H9 (cell line): ENCODE data around the gene CELF4. TPM values are rescaled to one million over a fixed set of nuclear protein-coding genes. Genes with fewer than 3 reads are reported as not detected.

Source experiments
- DNase-seq: peaks from one replicate; pipeline ENCODE4 v3.0.0-alpha.2; 2017
- H2AFZ ChIP-seq: one replicate; pipeline ENCODE4 v1.6.1; 2013; ENCODE audit warnings: mild to moderate bottlenecking, low read length, control low read depth, moderate library complexity
- H2AK5ac ChIP-seq: 2 replicates; pipeline ENCODE4 v1.6.1; 2013; ENCODE audit warnings: low read length, control low read depth, mixed read lengths; ENCODE audit not compliant: insufficient read length
- H2BK120ac ChIP-seq: one replicate; pipeline ENCODE4 v1.6.1; 2013; ENCODE audit warnings: low read depth, mild to moderate bottlenecking, low read length, control low read depth, inconsistent platforms; ENCODE audit not compliant: poor library complexity, severe bottlenecking
- H2BK12ac ChIP-seq: 2 replicates; pipeline ENCODE4 v1.6.1; 2013; ENCODE audit warnings: low read length, control low read depth, mixed read lengths, low read depth; ENCODE audit not compliant: insufficient read length
- H2BK15ac ChIP-seq: 2 replicates; pipeline ENCODE4 v1.6.1; 2013; ENCODE audit warnings: low read depth, low read length, control low read depth
- H2BK20ac ChIP-seq: one replicate; pipeline ENCODE4 v1.6.1; 2013; ENCODE audit warnings: low read depth, mild to moderate bottlenecking, low read length, control low read depth, inconsistent platforms; ENCODE audit not compliant: poor library complexity, severe bottlenecking
- H2BK5ac ChIP-seq: 2 replicates; pipeline ENCODE4 v1.6.1; 2013; ENCODE audit warnings: low read length, control low read depth, mixed read lengths; ENCODE audit not compliant: insufficient read length
- H3K14ac ChIP-seq: 2 replicates; pipeline ENCODE4 v1.6.1; 2013; ENCODE audit warnings: low read length, control low read depth; ENCODE audit not compliant: insufficient read depth
- H3K18ac ChIP-seq: 2 replicates; pipeline ENCODE4 v1.6.1; 2013; ENCODE audit warnings: low read depth, mild to moderate bottlenecking, mixed read lengths, low read length, control low read depth; ENCODE audit not compliant: insufficient read length
- H3K23ac ChIP-seq: 2 replicates; pipeline ENCODE4 v1.6.1; 2013; ENCODE audit warnings: low read length, control low read depth, mixed read lengths, low read depth; ENCODE audit not compliant: insufficient read length
- H3K23me2 ChIP-seq: 2 replicates; pipeline ENCODE4 v1.6.1; 2013; ENCODE audit warnings: low read depth, mild to moderate bottlenecking, mixed read lengths, low read length, control low read depth; ENCODE audit not compliant: insufficient read length, poor library complexity, severe bottlenecking
- H3K27ac ChIP-seq: 2 replicates; pipeline ENCODE4 v1.5.1; 2013; ENCODE audit warnings: low read length, control low read depth, mixed read lengths, low read depth; ENCODE audit not compliant: insufficient read length
- H3K27me3 ChIP-seq: 2 replicates; pipeline ENCODE4 v1.6.1; 2013; ENCODE audit warnings: low read length, control low read depth, inconsistent platforms; ENCODE audit not compliant: insufficient read depth
- H3K4ac ChIP-seq: 2 replicates; pipeline ENCODE4 v1.6.1; 2013; ENCODE audit warnings: low read depth, mild to moderate bottlenecking, control low read depth, inconsistent platforms, low read length, moderate library complexity
- H3K4me1 ChIP-seq: 2 replicates; pipeline ENCODE4 v1.6.1; 2013; ENCODE audit warnings: low read length, control low read depth, inconsistent platforms; ENCODE audit not compliant: insufficient read depth
- H3K4me2 ChIP-seq: 2 replicates; pipeline ENCODE4 v1.6.1; 2013; ENCODE audit warnings: low read length, control low read depth, mixed read lengths; ENCODE audit not compliant: insufficient read length, insufficient read depth
- H3K56ac ChIP-seq: 2 replicates; pipeline ENCODE4 v1.6.1; 2013; ENCODE audit warnings: low read depth, mild to moderate bottlenecking, mixed read lengths, low read length, control low read depth; ENCODE audit not compliant: insufficient read length
- H3K79me1 ChIP-seq: 2 replicates; pipeline ENCODE4 v1.6.1; 2013; ENCODE audit warnings: low read depth, mild to moderate bottlenecking, moderate library complexity, low read length, control low read depth, inconsistent platforms; ENCODE audit not compliant: insufficient read depth, poor library complexity, severe bottlenecking
- H3K79me2 ChIP-seq: 2 replicates; pipeline ENCODE4 v1.6.1; 2013; ENCODE audit warnings: low read length, control low read depth, inconsistent platforms; ENCODE audit not compliant: insufficient read depth
- H3K9ac ChIP-seq: 2 replicates; pipeline ENCODE4 v1.6.1; 2013; ENCODE audit warnings: low read length, control low read depth, mixed read lengths; ENCODE audit not compliant: insufficient read length; ENCODE audit errors: extremely low read depth
- H3K9me3 ChIP-seq: one replicate; pipeline ENCODE4 v1.6.1; 2013; ENCODE audit warnings: low read depth, low read length, inconsistent platforms; ENCODE audit not compliant: control insufficient read depth
- H3T11ph ChIP-seq: one replicate; pipeline ENCODE4 v1.6.1; 2013; ENCODE audit warnings: mild to moderate bottlenecking, low read length, control low read depth, inconsistent platforms
- H4K20me1 ChIP-seq: one replicate; pipeline ENCODE4 v1.6.1; 2013; ENCODE audit not compliant: control insufficient read depth, insufficient read length, insufficient read depth
- H4K5ac ChIP-seq: 2 replicates; pipeline ENCODE4 v1.6.1; 2013; ENCODE audit warnings: low read depth, mild to moderate bottlenecking, mixed read lengths, low read length, control low read depth; ENCODE audit not compliant: insufficient read length
- H4K8ac ChIP-seq: replicated peaks from 2 replicates; pipeline ENCODE4 v1.6.1; 2013; ENCODE audit warnings: low read length, control low read depth, mixed read lengths, low read depth; ENCODE audit not compliant: insufficient read length
- H4K91ac ChIP-seq: 2 replicates; pipeline ENCODE4 v1.6.1; 2013; ENCODE audit warnings: low read depth, mild to moderate bottlenecking, moderate library complexity, mixed read lengths, low read length, control low read depth; ENCODE audit not compliant: insufficient read length
- H3K27ac Mint-ChIP-seq, 3 experiments: 2 replicates in 2 of 3; 3 replicates in 1 of 3; pipeline ENCODE4 v1.8.0; 2020 to 2021; ENCODE audit warnings: mixed read lengths in 3 of 3, mild to moderate bottlenecking in 1 of 3, moderate library complexity in 1 of 3
- H3K27me3 Mint-ChIP-seq: 2 replicates; pipeline ENCODE4 v1.8.0; 2021; ENCODE audit warnings: low read depth, mild to moderate bottlenecking, moderate library complexity, mixed read lengths
- H3K36me3 Mint-ChIP-seq, 3 experiments: 2 replicates in 2 of 3; 3 replicates in 1 of 3; pipeline ENCODE4 v1.8.0; 2020 to 2021; ENCODE audit warnings: low read depth in 3 of 3, mixed read lengths in 3 of 3; ENCODE audit not compliant: insufficient read depth in 1 of 3
- H3K4me1 Mint-ChIP-seq, 2 experiments: 2 replicates each; pipeline ENCODE4 v1.8.0; 2020; ENCODE audit warnings: mixed read lengths in 2 of 2
- H3K4me3 Mint-ChIP-seq, 2 experiments: 2 replicates in 1 of 2; 3 replicates in 1 of 2; pipeline ENCODE4 v1.8.0; 2020 to 2021; ENCODE audit warnings: mild to moderate bottlenecking in 2 of 2, mixed read lengths in 2 of 2, moderate library complexity in 1 of 2
- H3K9me3 Mint-ChIP-seq, 2 experiments: 2 replicates in 1 of 2; 3 replicates in 1 of 2; pipeline ENCODE4 v1.8.0; 2020; ENCODE audit warnings: mild to moderate bottlenecking in 2 of 2, mixed read lengths in 2 of 2, moderate library complexity in 1 of 2
- CTCF ChIP-seq: fragments of 200-600 bp; sonication (generic); conservative IDR thresholded peaks from 3 replicates; pipeline ENCODE4 v1.8.0; 2021; ENCODE audit warnings: antibody characterized with exemption, mild to moderate bottlenecking
- WGBS: extraction: QIAGEN DNeasy Blood & Tissue Kit; methylation state at CpG from one replicate; pipeline ENCODE4 v1.1.7; 2013; ENCODE audit warnings: missing lambda C conversion rate, low lambda C conversion rate, mixed read lengths; ENCODE audit not compliant: insufficient read length; ENCODE audit errors: extremely low coverage; 5-methylcytosine and 5-hydroxymethylcytosine counted together
- total RNA-seq: library from RNA; stranded (reverse); gene quantifications from 2 replicates; pipeline ENCODE4 v1.2.1, GENCODE V29; 2021

CELF4 gene
- total RNA-seq, 1 experiment from 2014 or later: 1.1 TPM

GRCh38 chr18:37210781-37211180 is 354.8 kb downstream of the CELF4 start:
- H3K4me1 ChIP-seq: no peaks in the 10 kb centered on the region

More at GRCh38 chr18:37210781-37211180, 354.8 kb downstream of the CELF4 start:
- no peak for DNase-seq
- Histone ChIP-seq H3K23ac (no peak overlapping the region), H2BK5ac (no peak overlapping the region), H4K5ac (no peak overlapping the region), H4K8ac (no peak overlapping the region), H3K27me3 (no peaks in the 10 kb centered on the region; the same call in 1 of the 2 replicates), H3K4ac (no peak overlapping the region), H2BK20ac (no peak overlapping the region), H2AK5ac (no peak overlapping the region), H3K79me2 (no peaks in the 10 kb centered on the region), H3K4me2 (no peak overlapping the region), H4K91ac (no peak overlapping the region), H3K23me2 (no peaks in the 10 kb centered on the region), H4K20me1 (no peaks in the 10 kb centered on the region), H2BK15ac (no peak overlapping the region), H2BK120ac (no peak overlapping the region), H2AFZ (no peak overlapping the region), H2BK12ac (no peak overlapping the region), H3K9me3 (no peaks in the 10 kb centered on the region), H3K79me1 (no peaks in the 10 kb centered on the region), H3K18ac (no peak overlapping the region), H3K56ac (no peak overlapping the region), H3T11ph (no peak overlapping the region), H3K9ac (no peak overlapping the region), H3K27ac (no peak overlapping the region), H3K14ac (no peak overlapping the region)
- Mint-ChIP-seq H3K4me3 (no peak overlapping the region), H3K27me3 (peaks cover 25% of the 10 kb centered on the region), H3K9me3 (peaks cover 10 to 11% of the 10 kb centered on the region in 2 experiments), H3K27ac (no peak overlapping the region), H3K4me1 (peaks cover 2% of the 10 kb centered on the region in 2 experiments; a peak in 2 of 4 replicates), H3K36me3 (peaks cover 2 to 5% (median 2%) of the 10 kb centered on the region in 3 experiments; a peak in 4 of 7 replicates)
- no CpG with 5 or more reads among the region's 1 CpG for WGBS
- no peak for TF ChIP-seq CTCF
